HG03571 (cell line): ENCODE measurements around the gene ARMC2.
A peak's percentile ranks its signal among the peaks of the same experiment; 100 is the strongest.
"Not testable (repeated sequence)": the region's sequence is repeated elsewhere in the genome, so short reads cannot be mapped to it uniquely, and the experiment has no call there.

Experiments used
- ATAC-seq: cut with Tn5 transposase; IDR thresholded peaks from one replicate; pipeline ENCODE4 v1.9.1; 2021; ENCODE audit not compliant: unreplicated experiment

ARMC2 gene

DNA sequence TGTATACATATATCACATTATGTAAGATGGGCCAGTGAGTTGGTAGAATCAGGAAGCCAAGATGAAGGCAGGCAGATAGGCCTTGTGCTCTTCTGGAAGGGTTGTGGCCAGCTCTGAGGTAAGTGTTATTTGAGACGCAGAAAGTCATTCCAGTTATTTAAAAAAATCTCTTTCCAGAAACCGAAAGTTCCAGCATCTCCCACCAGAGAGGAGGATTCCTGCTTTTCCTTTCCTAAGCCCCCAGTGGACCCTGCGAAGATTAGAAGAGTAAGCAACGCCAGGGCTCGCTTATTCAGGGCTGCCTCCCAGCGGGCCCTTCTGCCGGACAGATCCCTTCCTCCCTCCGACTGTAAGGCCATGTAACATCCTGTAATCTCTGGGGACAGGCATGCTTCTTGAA is 20.4 kb downstream of the ARMC2 start:
- no peak for ATAC-seq

DNA sequence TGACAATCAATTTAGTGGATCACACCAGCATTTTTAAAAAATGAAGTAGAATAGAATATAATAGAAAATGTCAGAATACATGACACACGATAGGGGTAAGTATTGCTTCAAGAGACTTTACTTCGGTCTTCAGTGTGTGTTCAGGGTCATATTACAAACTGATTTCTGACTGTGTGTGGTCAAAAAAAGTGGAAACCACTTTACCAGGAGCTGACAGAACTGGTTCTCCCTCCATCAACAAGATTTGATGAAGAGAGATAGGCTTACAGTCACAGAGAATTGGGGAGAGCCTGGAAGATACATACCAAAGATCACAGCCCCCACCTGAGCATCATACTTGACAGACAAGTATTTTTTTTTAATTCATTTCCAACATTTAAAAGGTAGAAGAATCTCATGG is 21.7 kb downstream of the ARMC2 start:
- ATAC-seq: no peak

DNA sequence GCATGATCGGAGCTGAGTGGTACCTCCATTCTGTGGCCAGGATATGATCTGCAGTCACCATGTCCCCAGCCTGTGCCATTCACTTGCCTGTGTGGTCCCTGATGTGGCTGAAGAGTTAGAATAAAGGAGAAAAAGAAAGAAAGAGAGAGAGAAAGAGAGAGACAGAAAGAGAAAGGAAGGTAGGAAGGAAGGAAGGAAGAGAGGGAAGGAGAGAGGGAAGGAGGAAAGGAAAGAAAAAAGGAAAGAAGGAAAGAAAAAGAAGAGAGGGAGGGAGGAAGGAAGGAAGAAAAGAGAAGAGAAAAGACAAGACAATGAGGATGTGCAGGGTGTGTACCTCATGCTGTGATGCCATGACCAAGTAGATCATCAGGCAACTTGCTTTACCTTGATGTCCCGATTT is 22.1 kb downstream of the ARMC2 start:
- ATAC-seq: no peak

DNA sequence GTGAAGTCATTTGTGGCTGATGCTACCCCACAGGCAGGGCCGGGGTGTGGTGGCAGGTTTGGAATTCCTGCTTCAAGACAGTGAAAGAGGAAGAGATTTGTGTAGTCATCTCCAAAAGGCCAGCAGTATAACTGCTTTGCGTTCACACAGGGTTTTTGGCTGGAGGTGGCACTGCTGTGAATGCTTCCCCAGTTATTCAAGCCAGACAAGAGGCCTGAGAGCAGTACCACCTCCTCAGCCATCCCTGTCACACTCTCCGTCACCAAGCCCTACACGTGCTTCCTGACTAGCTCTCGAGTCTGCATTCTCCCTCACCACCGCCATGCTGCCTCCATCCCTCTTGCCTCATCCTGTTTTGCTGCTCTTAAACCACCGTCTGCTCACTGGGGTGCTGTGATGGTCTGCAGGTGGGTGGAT is 23.9 kb downstream of the ARMC2 start:
- ATAC-seq: no peak

DNA sequence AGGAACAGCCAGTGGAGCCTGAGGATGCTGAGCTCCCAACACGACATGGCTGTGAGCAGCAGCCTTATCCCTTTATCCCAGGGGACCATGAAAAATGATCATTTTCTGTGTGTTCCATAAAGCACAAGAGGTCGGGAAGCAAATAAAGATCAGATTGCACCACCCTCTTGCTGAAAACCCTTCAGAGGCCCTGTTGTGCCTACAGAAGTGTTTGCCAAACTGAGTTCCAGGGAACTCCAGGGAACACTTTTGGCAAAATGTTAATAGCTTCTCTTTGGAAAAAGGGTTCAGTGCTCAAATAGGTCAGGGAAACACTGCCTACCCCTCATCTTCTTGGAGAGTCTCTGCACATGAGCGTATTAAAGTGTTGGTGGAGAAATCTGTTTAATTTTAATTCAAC is 24.4 kb downstream of the ARMC2 start:
- ATAC-seq: no peak

DNA sequence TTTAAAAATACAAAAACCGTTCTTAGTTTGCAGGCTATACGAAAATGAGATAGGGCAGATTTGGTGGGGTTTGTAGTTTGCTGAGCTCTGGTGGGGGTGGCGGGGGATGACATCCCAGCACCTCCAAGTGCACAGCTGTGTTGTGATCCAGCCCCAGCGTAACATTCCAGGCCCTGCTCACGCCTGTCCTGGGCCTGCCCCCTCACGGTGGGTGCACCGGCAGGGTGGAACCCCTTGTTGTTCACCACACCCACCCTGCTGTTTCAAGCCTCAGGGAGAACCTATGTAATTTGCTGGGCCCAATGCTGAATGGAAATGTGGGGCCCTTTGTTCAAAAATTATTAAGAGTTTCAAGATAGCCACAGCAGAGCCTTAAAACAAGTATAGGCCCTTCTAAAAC is 25.0 kb downstream of the ARMC2 start:
- no peak for ATAC-seq

DNA sequence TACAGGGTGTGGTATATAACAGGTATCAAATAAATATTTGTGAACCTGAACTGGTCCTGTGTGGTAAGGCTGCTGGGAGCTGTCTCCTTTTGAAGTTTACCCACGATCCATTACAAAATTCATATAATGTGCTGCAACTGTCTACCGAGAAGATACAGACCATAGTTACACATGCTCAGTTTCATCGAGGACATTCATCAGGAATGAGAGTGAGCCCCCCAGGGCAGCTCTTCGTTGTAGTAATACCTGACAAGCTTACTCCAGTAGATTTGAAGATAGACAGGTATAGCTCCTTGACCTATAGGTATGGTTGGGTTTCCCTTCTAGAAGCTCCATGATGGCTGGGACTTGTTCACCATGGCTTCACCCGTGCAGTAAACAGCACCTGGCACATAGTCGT is 25.7 kb downstream of the ARMC2 start:
- ATAC-seq: no peak

DNA sequence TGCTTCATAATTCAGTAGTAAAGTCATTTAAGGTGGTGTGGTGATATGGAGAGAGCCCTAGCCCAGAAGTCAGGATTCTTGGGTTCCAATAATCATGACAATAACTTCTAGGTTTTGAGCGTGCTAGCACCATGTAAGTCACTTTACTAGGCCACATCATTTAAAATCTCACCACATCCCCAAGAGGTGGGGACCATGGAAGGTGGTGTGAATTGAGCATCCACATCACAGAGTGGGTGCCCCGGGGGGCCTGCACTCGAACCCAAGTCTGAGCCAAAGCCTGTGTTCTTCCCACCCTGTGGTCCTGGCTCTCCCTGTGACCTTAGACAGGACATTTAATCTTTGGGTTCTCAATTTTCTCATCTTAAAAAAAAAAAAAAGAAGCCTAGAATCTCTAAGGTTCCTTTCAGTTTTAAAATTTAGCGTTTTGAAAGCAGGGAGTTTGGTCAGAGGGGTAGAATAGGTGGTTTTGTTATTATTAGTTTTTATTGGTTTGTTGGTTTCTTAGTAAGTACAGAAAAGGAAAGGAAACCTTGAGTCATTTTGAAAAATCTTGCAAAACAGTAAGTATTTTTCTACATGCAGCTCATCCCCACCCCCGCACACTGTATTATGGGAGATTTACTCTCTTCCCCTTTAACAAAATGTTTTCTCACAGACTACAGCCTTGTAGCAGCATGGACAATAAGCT is 26.4 kb downstream of the ARMC2 start:
- peak; percentile 86 for ATAC-seq

DNA sequence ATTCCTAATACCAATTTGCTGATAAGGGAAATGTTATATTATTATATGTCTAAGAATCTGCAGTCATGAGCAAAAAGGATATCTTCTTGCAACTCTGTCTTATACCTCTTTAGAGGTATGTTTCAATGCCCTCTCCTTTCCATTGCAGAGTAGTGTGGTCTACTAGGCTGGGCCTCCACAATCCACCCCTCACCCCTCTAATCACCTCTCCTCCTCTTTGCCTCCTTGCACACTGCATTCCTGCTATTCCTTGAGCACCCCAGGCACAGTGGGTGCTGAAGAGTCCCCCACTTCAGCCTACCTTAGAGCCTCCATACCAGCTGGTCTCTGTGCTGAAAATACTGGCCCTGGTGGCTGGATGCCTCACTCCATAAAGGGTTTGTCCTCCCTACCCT is 26.9 kb downstream of the ARMC2 start:
- ATAC-seq: peak; percentile 21

DNA sequence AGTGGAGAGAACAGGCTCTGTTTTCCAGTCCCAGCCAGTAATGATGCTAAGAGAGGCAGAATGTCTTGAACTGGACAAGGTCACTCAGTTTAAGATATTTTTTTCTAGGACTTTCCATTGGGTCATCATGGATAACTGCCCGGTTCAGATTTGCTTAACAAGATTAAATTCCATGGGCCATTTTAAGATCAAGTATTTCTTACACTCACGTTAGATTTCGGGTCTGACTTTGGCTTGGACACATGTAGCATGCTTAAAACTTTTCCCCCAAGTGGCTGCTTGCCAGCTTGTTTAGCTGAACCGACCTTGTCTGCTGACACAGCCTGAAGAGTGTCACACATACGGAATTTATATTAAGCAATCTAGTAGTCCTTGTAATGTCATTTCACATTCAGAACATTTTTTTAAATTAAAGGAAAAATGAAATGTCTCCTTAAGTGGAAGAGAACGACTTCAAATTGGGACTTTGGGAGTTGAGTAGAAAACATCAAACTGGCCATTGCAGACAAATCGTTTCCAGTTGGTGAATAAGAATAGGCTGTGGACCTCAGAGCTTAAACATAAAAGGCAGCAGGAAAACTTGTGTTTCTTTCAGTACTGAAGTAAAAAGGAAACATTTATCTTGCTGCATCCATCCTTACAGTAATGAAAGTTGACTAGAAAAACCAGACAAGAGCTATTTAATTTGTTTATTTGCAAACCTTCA is 29.0 kb downstream of the ARMC2 start:
- ATAC-seq: no peak

DNA sequence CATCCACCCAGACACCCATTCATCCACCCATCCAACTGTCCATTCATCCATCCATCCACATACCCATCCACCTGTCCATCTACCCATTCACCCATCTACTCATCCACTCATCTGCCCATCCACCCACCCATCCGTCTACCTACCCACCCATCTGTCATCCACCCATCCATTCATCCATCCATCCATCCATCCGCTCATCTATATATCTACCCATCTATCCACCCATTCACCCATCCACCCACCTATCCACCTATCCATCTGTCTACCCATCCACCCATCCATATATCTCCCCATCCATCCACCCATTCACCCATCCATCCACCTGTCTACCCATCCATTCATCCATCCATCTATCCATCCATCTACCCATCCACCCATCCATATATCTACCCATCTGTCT is 30.7 kb downstream of the ARMC2 start:
- ATAC-seq: no peak

DNA sequence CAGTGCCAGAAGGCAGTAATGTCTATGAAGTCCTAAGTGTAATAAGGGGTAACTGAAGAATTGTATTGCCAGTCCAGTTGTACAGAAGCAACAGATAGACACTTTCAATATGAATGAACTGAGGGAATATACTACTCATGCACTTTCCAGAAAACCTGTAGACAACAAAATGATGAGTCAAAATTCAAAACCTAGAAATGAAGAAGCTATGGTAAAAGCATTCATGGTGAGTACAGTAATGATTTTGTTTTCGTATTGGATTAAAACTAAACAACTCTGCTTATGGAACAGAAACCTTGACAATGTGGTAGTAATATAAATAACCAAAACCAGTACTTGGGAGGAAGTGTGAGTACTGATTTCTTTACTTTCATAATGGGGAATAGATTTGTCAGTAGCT is 35.0 kb downstream of the ARMC2 start:
- peak; percentile 81 for ATAC-seq

DNA sequence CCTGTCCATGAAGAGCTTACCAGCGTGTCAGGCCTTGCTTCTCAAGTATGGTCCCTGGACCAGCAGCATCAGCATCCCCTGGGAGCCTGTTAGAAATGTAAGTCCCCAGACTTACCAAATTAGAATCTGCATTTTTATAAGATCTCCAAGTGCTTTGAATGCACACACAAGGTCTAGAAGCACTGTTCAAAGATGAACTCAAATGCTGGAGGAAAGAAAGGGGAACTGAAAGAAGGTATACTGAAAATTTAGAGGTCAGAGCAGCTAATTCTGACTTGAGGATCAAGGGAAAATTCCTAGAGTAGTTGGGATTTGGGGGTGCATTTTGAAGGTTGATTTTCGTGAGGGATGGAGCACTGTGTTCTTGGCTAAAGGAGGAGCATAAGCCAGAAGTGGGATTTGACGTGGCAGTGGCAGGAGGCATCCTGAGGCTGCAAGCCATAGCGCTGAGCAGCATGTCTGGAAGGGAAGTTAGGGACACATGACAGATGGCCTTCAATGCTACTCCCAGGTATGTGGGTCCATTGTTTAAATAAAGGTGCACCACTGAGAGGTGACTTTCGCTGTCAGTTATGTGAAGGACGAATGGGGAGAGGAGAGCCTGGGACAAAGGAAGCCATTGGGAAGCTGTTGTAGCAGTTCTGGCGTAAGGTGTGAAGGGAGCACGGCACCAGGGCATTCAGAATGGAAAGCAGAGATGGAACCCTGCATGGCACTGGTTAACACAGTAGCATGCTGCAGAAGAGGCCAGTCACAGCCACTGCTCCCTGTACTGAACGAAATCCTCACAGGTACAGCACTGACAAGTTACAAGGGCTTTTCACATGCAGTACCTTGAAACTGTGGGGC is 36.2 kb downstream of the ARMC2 start:
- no peak for ATAC-seq

DNA sequence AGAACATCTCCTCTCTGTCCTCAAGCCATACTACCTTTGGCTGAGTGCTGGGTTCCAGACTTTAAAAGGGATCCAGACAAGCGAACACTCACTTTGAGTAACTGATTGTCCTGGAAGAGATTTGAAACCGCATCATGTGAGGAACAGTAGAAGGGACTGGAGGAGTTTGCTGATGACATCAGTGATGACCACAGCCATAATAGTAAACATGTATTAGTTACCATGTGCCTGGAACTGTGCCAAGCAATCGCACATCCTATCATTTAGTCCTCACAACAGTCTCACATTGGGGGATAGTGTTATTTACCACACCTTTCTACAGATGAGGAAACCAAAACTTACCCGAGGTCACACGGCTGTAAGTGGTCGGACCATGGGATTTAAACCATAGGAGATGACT is 39.8 kb downstream of the ARMC2 start:
- no peak for ATAC-seq

DNA sequence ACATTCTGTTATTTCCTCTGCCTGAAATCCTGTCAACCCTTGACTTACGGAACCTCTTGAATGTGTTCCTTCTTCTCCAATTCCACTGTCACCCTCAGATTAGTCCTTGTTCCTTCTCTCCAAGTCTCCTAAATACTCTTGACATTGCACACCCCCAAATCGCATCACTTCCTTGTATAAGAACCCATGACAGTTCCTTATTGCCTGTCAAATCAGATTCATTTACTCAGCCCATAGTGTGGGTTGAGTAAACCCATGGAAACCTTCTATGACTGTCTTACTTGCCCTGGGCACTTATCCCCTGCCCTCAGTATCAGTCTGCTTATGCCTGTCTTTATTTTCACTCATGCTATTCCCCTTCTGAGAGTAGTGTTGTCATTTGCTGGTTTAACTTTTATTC is 40.5 kb downstream of the ARMC2 start:
- no peak for ATAC-seq

DNA sequence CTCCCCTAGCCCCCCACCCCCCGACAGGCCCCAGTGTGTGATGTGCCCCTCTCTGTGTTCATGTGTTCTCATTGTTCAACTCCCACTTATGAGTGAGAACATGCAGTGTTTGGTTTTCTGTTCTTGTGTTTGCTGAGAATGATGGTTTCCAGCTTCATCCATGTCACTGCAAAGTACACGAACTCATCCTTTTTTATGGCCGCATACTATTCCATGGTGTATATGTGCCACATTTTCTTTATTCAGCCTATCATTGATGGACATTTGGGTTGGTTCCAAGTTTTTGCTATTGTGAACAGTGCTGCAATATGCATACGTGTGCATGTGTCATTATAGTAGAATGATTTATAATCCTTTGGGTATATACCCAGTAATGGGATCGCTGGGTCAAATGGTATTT is 42.7 kb downstream of the ARMC2 start:
- ATAC-seq: not testable (repeated sequence)

DNA sequence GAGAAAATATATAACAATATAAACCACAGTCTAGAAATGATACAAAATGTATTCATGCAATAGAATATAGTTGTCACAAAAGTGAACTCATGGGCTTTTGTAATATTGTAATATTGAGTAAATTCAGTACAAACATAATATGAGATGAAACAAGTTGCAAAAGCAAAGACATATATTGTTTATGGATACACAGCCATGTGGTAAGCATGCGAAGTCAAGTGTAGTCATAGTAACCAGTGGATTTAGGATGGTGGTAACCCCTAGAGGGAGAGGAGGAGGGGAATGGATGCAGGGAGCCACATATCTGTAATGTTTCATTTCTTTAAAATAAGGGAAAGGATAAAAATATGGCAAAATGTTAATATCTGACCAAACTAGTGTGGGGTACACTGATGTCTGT is 47.3 kb downstream of the ARMC2 start:
- ATAC-seq: no peak

DNA sequence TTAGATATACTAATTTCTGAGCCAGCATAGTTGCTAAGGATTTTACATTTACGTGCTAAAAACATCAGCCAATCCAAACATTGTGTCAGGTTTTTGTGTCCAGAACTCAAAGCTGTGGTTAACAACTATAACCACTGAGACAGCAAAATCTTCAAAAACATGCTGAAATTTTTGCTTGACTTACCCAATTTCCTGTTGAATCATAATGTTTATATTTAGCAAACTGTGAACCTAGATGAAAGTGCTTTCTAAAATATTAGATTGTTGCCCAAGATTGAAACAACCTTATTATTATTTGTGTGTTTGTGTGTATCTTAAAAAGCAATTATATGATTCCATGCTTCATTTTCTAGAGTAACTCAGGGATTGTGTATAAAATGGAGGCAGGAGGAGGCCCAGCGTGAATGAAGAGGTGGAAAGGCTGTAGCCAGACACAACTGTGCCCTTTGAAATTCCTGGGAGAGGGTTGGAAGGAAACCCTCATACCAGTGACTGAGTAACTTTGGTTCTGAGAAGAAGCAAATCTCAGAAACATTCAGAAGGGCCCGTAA is 48.0 kb downstream of the ARMC2 start:
- ATAC-seq: no peak

DNA sequence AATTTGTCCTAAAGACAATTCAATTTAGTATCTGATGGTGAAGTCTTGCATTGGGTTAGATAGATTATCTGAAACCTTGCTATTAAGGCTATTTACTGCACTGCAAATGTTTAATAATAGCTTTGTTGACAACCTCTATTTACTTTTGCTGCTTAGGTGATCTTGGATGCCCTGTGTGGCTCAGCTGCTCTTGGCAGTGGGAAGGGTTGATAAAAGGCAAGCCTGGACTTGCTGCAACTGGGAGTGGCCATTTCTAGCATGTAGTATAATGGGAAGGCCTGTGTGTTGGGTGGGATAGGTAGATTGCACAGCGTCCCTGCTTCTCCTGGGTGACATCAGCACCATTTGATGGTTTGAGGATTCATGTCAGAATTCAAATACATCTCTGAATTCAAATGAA is 49.1 kb downstream of the ARMC2 start:
- no peak for ATAC-seq

DNA sequence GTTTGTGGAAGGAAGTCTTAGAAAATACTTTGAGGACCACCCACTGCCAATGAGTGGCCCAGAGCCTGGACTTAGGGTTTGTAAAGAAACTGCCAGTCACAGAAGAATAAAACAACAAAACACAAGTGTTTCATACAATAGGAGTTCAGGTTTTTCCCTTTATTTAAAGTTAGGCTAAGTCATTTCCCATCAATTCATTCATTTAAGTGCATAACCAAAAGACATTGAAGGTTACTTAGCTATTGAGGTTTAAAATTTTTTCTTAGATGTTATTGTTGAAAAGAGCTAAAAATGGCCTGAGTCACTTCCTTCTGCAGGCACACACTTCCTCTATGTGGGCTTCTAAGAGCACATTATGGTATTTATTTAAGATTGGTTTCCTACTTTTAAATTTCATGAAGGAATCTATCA is 54.2 kb downstream of the ARMC2 start:
- ATAC-seq: no peak

DNA sequence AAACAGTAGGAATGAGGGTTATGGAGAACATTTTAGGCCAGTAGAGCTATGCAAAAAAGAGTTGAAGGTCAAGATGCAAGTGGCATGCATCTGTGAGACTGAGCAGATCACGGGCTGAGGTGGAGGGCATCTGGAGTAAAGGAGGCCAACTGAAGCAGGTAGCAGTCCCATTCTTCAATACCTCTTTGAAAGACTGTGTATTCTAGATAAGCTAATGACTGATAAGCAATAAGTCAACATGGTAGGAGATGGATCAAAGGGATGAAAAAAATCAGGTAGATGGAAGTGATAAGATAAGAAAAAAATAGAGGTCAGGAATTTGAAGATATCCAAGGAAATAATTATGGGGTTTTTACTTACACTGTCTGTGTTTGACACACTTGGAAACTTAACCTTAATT is 55.6 kb downstream of the ARMC2 start:
- ATAC-seq: no peak

DNA sequence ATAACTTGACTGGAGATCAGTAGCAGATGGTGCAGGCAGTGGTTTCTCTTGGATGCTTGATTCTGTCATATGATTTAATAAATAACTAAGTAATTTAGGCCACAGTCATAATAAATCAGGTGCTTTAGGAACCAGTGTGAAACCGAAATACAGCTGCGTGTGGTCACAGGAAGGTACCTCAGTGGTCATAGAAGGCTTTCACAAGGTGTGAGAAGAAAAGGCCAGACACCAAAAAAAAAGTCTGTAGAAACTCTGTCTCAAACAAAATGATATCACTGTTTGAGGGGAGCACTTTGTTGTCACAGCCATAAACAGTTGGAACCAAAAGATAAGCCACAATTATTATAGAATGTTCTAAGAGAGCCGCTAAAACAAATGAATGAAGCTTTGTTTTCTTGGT is 56.5 kb downstream of the ARMC2 start:
- ATAC-seq: peak; percentile 99
